Trophoblast cell (in vitro differentiated cells and primary cell): ENCODE measurements around the gene ZC3H15.
A peak's percentile ranks its signal among the peaks of the same experiment; 100 is the strongest.

Experiments used
- DNase-seq, 2 donors: peaks; one replicate each; pipeline ENCODE4 v3.0.0-alpha.2; 2016
- H2AFZ ChIP-seq: 2 replicates; pipeline ENCODE4 v1.6.1; 2013; ENCODE audit warnings: low read length, moderate library complexity, mild to moderate bottlenecking; ENCODE audit not compliant: insufficient read depth, poor library complexity
- H2AK5ac ChIP-seq: 2 replicates; pipeline ENCODE4 v1.6.1; 2013; ENCODE audit warnings: mild to moderate bottlenecking, low read length
- H2BK120ac ChIP-seq: 2 replicates; pipeline ENCODE4 v1.6.1; 2013; ENCODE audit warnings: low read length, mild to moderate bottlenecking, moderate library complexity; ENCODE audit not compliant: insufficient read depth, poor library complexity
- H2BK12ac ChIP-seq: 2 replicates; pipeline ENCODE4 v1.6.1; 2013; ENCODE audit warnings: mild to moderate bottlenecking, low read length, moderate library complexity
- H2BK5ac ChIP-seq: 2 replicates; pipeline ENCODE4 v1.6.1; 2013; ENCODE audit warnings: low read length, low read depth, moderate library complexity, mild to moderate bottlenecking; ENCODE audit not compliant: poor library complexity
- H3K14ac ChIP-seq: 2 replicates; pipeline ENCODE4 v1.6.1; 2013; ENCODE audit warnings: mild to moderate bottlenecking, low read length
- H3K18ac ChIP-seq: 2 replicates; pipeline ENCODE4 v1.6.1; 2013; ENCODE audit warnings: mild to moderate bottlenecking, low read length
- H3K23ac ChIP-seq: 2 replicates; pipeline ENCODE4 v1.6.1; 2013; ENCODE audit warnings: low read length
- H3K27ac ChIP-seq: 2 replicates; pipeline ENCODE4 v1.5.1; 2013; ENCODE audit warnings: low read depth, mild to moderate bottlenecking, inconsistent platforms, low read length, moderate library complexity
- H3K27me3 ChIP-seq: 2 replicates; pipeline ENCODE4 v1.6.1; 2013; ENCODE audit warnings: inconsistent platforms, mild to moderate bottlenecking, low read length, moderate library complexity; ENCODE audit not compliant: insufficient read depth
- H3K36me3 ChIP-seq, 2 experiments: 1 replicate in 1 of 2; 2 replicates in 1 of 2; pipeline ENCODE4 v1.6.1; 2013; ENCODE audit warnings: low read length in 2 of 2, mild to moderate bottlenecking in 2 of 2, moderate library complexity in 1 of 2; ENCODE audit not compliant: insufficient read depth in 2 of 2, control insufficient read depth in 1 of 2
- H3K4ac ChIP-seq: 2 replicates; pipeline ENCODE4 v1.6.1; 2013; ENCODE audit warnings: low read depth, mild to moderate bottlenecking, low read length, moderate library complexity
- H3K4me1 ChIP-seq, 2 experiments: 1 replicate in 1 of 2; 2 replicates in 1 of 2; pipeline ENCODE4 v1.6.1; 2013; ENCODE audit warnings: low read length in 2 of 2, mild to moderate bottlenecking in 2 of 2, moderate library complexity in 1 of 2; ENCODE audit not compliant: insufficient read depth in 2 of 2, control insufficient read depth in 1 of 2
- H3K4me2 ChIP-seq: 2 replicates; pipeline ENCODE4 v1.6.1; 2013; ENCODE audit warnings: inconsistent platforms, mild to moderate bottlenecking, low read length, moderate library complexity
- H3K4me3 ChIP-seq: 2 replicates; pipeline ENCODE4 v1.5.1; 2013; ENCODE audit warnings: mild to moderate bottlenecking, low read depth, low read length, inconsistent platforms
- H3K79me1 ChIP-seq: one replicate; pipeline ENCODE4 v1.6.1; 2013; ENCODE audit warnings: low read length
- H3K79me2 ChIP-seq: 2 replicates; pipeline ENCODE4 v1.6.1; 2013; ENCODE audit warnings: low read length, mild to moderate bottlenecking; ENCODE audit not compliant: control insufficient read depth, insufficient read depth, poor library complexity
- H3K9ac ChIP-seq: 2 replicates; pipeline ENCODE4 v1.6.1; 2013; ENCODE audit warnings: mild to moderate bottlenecking, low read length
- H3K9me3 ChIP-seq: 2 replicates; pipeline ENCODE4 v1.6.1; 2013; ENCODE audit warnings: low read depth, mild to moderate bottlenecking, control low read depth, inconsistent platforms, low read length; ENCODE audit not compliant: insufficient read depth
- H4K12ac ChIP-seq: 2 replicates; pipeline ENCODE4 v1.6.1; 2013; ENCODE audit warnings: low read depth, mild to moderate bottlenecking, low read length, moderate library complexity
- H4K8ac ChIP-seq: 2 replicates; pipeline ENCODE4 v1.6.1; 2013; ENCODE audit warnings: low read depth, mild to moderate bottlenecking, low read length, moderate library complexity
- H4K91ac ChIP-seq: one replicate; pipeline ENCODE4 v1.6.1; 2013; ENCODE audit warnings: low read depth, mild to moderate bottlenecking, low read length, moderate library complexity
- WGBS: extraction: QIAGEN DNeasy Blood & Tissue Kit; methylation state at CpG from one replicate; pipeline ENCODE4 v1.1.7; 2013; ENCODE audit warnings: missing lambda C conversion rate; ENCODE audit not compliant: insufficient read length, insufficient coverage; ENCODE audit errors: extremely low coverage; 5-methylcytosine and 5-hydroxymethylcytosine counted together

Gene ZC3H15

DNA sequence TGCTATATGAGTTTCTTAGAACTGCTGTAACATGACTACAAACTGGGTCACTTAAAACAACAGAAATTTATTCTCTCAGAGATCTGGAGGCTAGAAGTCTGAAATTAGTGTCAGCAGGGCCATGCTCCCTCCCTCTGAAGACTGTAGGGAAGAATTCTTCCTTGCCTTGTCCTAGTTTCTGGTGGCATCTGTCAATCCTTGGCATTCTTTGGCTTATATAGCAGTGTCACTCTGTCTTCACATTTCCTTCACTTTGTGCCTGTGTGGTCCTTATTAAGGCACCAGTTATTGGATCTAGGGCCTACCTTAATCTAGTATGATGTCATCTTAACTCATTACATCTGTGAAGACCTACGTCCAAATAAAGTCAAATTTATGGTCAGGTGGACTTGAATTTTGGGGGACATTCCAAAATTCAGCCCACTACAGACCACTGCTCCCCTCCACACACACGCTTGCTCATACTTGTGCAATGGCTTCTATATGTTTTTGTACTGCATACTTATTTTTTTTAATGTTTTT lies 7.6 kb downstream of the ZC3H15 start:
- Histone ChIP-seq H2BK120ac (no peak overlapping the region), H2AK5ac (no peak overlapping the region), H3K4me3 (no peak overlapping the region), H3K4me2 (no peak overlapping the region), H2AFZ (no peak overlapping the region), H3K9me3 (no peaks in the 10 kb centered on the region), H4K91ac (no peak overlapping the region), H3K4me1 (no peaks in the 10 kb centered on the region), H3K79me2 (peaks cover 6% of the 10 kb centered on the region), H2BK5ac (no peak overlapping the region), H3K36me3 (peaks cover 3 to 9% of the 10 kb centered on the region in 2 experiments), H3K4ac (peak overlapping the region; percentile 24), H2BK12ac (no peak overlapping the region), H3K23ac (no peak overlapping the region), H3K14ac (no peak overlapping the region), H3K27me3 (no peaks in the 10 kb centered on the region), H3K9ac (no peak overlapping the region), H3K79me1 (no peaks in the 10 kb centered on the region), H4K8ac (no peak overlapping the region), H3K27ac (no peak overlapping the region), H3K18ac (no peak overlapping the region), H4K12ac (no peak overlapping the region)
- no CpG with 5 or more reads among the region's 2 CpGs for WGBS
- DNase-seq: no peak

DNA sequence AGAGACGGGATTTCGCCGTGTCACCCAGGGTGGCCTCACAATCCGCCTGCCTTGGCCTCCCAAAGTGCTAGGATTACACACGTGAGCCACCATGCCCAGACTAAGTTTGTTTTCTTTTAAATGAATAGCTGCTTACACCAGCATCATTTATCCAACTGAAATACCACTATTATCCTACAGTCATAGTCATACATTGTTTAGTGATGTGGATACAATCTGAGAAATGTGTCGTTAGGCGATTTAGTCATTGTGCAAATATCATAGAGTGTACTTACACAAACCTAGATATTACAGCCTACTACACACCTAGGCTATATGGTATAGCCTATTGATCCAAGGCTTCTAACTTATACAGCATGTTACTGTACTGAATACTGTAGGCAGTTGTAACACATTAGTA lies 10.3 kb downstream of the ZC3H15 start:
- Histone ChIP-seq H3K14ac (no peak overlapping the region), H3K18ac (no peak overlapping the region), H2BK5ac (no peak overlapping the region), H3K4me3 (no peak overlapping the region), H3K9me3 (no peaks in the 10 kb centered on the region), H3K23ac (no peak overlapping the region), H3K27ac (no peak overlapping the region), H3K79me2 (peaks cover 2% of the 10 kb centered on the region), H2BK120ac (no peak overlapping the region), H2AK5ac (no peak overlapping the region), H4K91ac (no peak overlapping the region), H3K36me3 (peaks cover 3 to 11% of the 10 kb centered on the region in 2 experiments), H3K4ac (no peak overlapping the region), H4K8ac (no peak overlapping the region), H2AFZ (no peak overlapping the region), H4K12ac (no peak overlapping the region), H2BK12ac (no peak overlapping the region), H3K4me1 (no peaks in the 10 kb centered on the region), H3K4me2 (no peak overlapping the region), H3K79me1 (no peaks in the 10 kb centered on the region), H3K27me3 (no peaks in the 10 kb centered on the region), H3K9ac (no peak overlapping the region)
- DNase-seq: peak in 1 of 2 donors; percentile 71
- WGBS: no CpG with 5 or more reads among the region's 7 CpGs

DNA sequence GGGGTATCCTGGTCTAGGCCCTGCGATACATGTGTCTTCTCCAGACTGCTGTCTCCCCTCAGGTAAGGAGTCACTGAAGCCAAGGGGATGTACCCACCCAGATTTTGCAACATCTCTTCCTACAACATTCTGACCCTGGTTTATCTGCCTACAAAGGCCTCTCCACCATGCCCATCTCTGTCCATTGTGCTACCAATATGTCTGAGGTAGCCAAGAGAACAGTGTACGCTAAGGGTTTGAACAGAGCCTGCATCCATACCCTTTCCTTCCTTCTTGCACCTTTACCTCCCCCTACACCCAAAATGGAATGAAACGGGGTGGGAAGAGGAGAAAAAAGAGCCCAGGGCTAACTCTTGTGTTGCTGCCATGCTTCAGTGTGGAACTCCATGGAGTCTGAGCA lies 11.9 kb downstream of the ZC3H15 start:
- H3K79me2 ChIP-seq: peaks cover 2% of the 10 kb centered on the region
- no peaks in the 10 kb centered on the region for H3K79me1 ChIP-seq
- H2BK120ac ChIP-seq: no peak overlapping the region
- no peak overlapping the region for H3K18ac ChIP-seq
- H3K4me2 ChIP-seq: no peak overlapping the region
- H3K27ac ChIP-seq: no peak overlapping the region
- H3K23ac ChIP-seq: no peak overlapping the region
- H2BK5ac ChIP-seq: no peak overlapping the region
- H3K4me1 ChIP-seq: no peaks in the 10 kb centered on the region
- no peaks in the 10 kb centered on the region for H3K27me3 ChIP-seq
- H3K14ac ChIP-seq: no peak overlapping the region
- H3K9me3 ChIP-seq: no peaks in the 10 kb centered on the region
- H4K12ac ChIP-seq: no peak overlapping the region
- H2BK12ac ChIP-seq: no peak overlapping the region
- H2AFZ ChIP-seq: no peak overlapping the region
- DNase-seq: no peak
- H4K91ac ChIP-seq: no peak overlapping the region
- no peak overlapping the region for H2AK5ac ChIP-seq
- H3K4me3 ChIP-seq: no peak overlapping the region
- peaks cover 9 to 15% of the 10 kb centered on the region in 2 experiments for H3K36me3 ChIP-seq
- WGBS: no CpG with 5 or more reads among the region's 3 CpGs
- H3K9ac ChIP-seq: no peak overlapping the region
- H4K8ac ChIP-seq: no peak overlapping the region
- H3K4ac ChIP-seq: no peak overlapping the region

DNA sequence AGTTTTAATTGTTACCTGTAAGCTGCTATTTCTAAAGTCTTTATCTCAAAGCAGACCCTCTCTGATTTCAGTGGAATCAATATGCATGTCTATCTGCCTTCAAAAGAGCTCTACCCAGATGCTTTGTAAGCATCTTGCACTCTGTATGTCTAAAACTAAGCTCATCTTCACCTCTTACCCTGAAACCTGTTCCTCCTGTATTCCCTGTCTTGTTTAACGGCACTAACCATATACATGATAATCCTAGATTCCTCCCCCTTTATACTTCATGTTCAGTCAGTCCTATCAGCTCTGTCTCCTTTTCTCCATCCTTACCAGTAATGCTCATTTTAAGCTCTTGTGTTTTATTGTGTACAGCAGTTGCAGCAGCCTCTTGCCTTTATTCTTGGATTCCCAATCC lies 12.8 kb downstream of the ZC3H15 start:
- no peaks in the 10 kb centered on the region for H3K79me1 ChIP-seq
- no peak for DNase-seq
- peaks cover 2% of the 10 kb centered on the region for H3K79me2 ChIP-seq
- no peak overlapping the region for H2BK5ac ChIP-seq
- no CpG with 5 or more reads among the region's 1 CpG for WGBS
- H3K4me2 ChIP-seq: no peak overlapping the region
- H3K4me3 ChIP-seq: no peak overlapping the region
- H3K23ac ChIP-seq: peak overlapping the region; percentile 40
- H2AFZ ChIP-seq: no peak overlapping the region
- H2AK5ac ChIP-seq: no peak overlapping the region
- no peak overlapping the region for H4K8ac ChIP-seq
- no peaks in the 10 kb centered on the region for H3K4me1 ChIP-seq
- H4K91ac ChIP-seq: no peak overlapping the region
- H3K14ac ChIP-seq: no peak overlapping the region
- no peak overlapping the region for H3K4ac ChIP-seq
- no peaks in the 10 kb centered on the region for H3K27me3 ChIP-seq
- no peaks in the 10 kb centered on the region for H3K9me3 ChIP-seq
- H3K27ac ChIP-seq: no peak overlapping the region
- H3K36me3 ChIP-seq: peaks cover 12 to 17% of the 10 kb centered on the region in 2 experiments
- no peak overlapping the region for H3K9ac ChIP-seq
- H4K12ac ChIP-seq: no peak overlapping the region
- H2BK120ac ChIP-seq: no peak overlapping the region
- no peak overlapping the region for H2BK12ac ChIP-seq
- no peak overlapping the region for H3K18ac ChIP-seq
